Measurements from ENCODE around the gene ATP2B2.
A peak's percentile ranks its signal among the peaks of the same experiment; 100 is the strongest.

ATP2B2 gene

DNA sequence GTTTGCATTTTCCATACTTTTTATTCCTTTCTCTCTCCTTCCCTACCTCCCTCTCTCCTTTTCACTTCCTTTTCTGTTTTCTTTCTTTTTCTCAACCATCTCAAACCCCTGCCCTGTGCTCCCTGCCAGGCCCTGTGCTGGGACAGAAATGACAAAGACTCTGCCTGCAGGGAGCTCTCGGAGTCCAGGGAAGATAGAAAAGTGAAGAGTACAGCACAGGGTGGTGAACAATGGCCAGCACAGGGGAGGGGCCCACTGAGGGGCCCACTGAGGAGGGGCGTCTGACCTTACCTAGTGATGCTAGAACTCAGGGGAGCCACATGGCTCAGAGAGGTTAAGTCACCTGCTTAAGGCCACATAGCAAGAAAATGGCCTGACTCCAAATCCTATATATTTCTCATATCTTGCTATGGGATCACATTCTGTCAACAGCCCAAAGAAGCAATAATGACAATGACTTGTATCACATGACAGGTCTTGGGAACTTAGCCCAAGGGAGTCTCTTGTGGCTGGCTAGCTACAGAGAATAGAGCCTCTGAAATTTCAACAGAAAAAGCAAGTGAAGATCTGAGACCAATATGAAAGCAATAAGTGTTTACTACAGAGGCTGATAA lies 44.3 kb upstream of the ATP2B2 start:
- Histone ChIP-seq H3K36me3 (ENCODE audit: control insufficient read depth in 2 of 2, insufficient read depth in 1 of 2, low read length in 2 of 2) (no peaks in the 10 kb centered on the region), H3K4me1 (ENCODE audit: control insufficient read depth, insufficient read depth, low read length) (no peaks in the 10 kb centered on the region; the same call in 1 of the 2 replicates), H3K4me3 (ENCODE audit: low read depth, low read length) (no peak overlapping the region), H3K9me3 (ENCODE audit: control insufficient read depth, insufficient read depth, low read depth, low read length) (no peaks in the 10 kb centered on the region), H3K27ac (ENCODE audit: extremely low read depth, low read depth, low read length) (no peak overlapping the region)
- TF ChIP-seq ZNF768 (tag by site-specific recombination; IDR thresholded peaks at IDR 0.05) (0 out of 2 replicates have a peak, but pooled peaks have one; percentile 7), ZNF624 (tag by site-specific recombination; IDR thresholded peaks at IDR 0.05) (no peak), PRDM1 (tag by site-specific recombination; IDR thresholded peaks at IDR 0.05) (0 out of 2 replicates have a peak, but pooled peaks have one; percentile 18)
- TF ChIP-seq, protein P1, sequence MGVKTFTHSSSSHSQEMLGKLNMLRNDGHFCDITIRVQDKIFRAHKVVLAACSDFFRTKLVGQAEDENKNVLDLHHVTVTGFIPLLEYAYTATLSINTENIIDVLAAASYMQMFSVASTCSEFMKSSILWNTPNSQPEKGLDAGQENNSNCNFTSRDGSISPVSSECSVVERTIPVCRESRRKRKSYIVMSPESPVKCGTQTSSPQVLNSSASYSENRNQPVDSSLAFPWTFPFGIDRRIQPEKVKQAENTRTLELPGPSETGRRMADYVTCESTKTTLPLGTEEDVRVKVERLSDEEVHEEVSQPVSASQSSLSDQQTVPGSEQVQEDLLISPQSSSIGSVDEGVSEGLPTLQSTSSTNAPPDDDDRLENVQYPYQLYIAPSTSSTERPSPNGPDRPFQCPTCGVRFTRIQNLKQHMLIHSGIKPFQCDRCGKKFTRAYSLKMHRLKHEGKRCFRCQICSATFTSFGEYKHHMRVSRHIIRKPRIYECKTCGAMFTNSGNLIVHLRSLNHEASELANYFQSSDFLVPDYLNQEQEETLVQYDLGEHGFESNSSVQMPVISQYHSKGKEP (tag by site-specific recombination; IDR thresholded peaks at IDR 0.05): no peak
- ChIA-PET POLR2A (no interaction called here), CTCF (interaction anchor here (0.6 kb wide), 1 partner anchor 157 kb away, joined by 3 read pairs; no protein-coding TSS in a partner anchor)

DNA sequence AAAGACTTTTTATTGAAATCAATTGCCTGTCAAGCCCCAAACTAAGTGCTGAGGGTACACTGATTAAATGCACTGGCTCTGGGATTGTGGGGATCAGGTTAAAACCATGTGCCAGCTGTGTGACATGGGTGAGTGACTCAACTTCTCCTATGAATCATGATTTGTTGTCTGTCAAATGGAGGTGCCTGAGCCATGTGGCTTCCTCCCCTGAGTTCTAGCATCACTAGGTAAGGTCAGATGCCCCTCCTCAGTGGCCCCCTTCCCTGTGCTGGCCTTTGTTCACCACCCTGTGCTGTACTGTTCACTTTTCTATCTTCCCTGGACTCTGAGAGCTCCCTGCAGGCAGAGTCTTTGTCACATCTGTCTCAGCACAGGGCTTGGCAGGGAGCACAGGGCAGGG lies 43.6 kb upstream of the ATP2B2 start:
- ChIA-PET POLR2A (no interaction called here), CTCF (no interaction called here)
- Histone ChIP-seq H3K4me3 (ENCODE audit: low read depth, low read length) (no peak overlapping the region), H3K36me3 (ENCODE audit: control insufficient read depth in 2 of 2, insufficient read depth in 1 of 2, low read length in 2 of 2) (no peaks in the 10 kb centered on the region), H3K27ac (ENCODE audit: extremely low read depth, low read depth, low read length) (no peak overlapping the region), H3K9me3 (ENCODE audit: control insufficient read depth, insufficient read depth, low read depth, low read length) (no peaks in the 10 kb centered on the region), H3K4me1 (ENCODE audit: control insufficient read depth, insufficient read depth, low read length) (no peaks in the 10 kb centered on the region; the same call in 1 of the 2 replicates)
- TF ChIP-seq ZNF530 (tag by site-specific recombination; IDR thresholded peaks at IDR 0.05; ENCODE audit: low read depth) (no peak), ZNF670 (tag by site-specific recombination; IDR thresholded peaks at IDR 0.05; ENCODE audit: low read depth) (no peak), ZBTB21 (tag by site-specific recombination; IDR thresholded peaks at IDR 0.05) (no peak), KLF10 (tag by site-specific recombination; IDR thresholded peaks at IDR 0.05) (no peak), ZNF423 (tag by site-specific recombination; IDR thresholded peaks at IDR 0.05) (no peak)
- TF ChIP-seq, protein P2, sequence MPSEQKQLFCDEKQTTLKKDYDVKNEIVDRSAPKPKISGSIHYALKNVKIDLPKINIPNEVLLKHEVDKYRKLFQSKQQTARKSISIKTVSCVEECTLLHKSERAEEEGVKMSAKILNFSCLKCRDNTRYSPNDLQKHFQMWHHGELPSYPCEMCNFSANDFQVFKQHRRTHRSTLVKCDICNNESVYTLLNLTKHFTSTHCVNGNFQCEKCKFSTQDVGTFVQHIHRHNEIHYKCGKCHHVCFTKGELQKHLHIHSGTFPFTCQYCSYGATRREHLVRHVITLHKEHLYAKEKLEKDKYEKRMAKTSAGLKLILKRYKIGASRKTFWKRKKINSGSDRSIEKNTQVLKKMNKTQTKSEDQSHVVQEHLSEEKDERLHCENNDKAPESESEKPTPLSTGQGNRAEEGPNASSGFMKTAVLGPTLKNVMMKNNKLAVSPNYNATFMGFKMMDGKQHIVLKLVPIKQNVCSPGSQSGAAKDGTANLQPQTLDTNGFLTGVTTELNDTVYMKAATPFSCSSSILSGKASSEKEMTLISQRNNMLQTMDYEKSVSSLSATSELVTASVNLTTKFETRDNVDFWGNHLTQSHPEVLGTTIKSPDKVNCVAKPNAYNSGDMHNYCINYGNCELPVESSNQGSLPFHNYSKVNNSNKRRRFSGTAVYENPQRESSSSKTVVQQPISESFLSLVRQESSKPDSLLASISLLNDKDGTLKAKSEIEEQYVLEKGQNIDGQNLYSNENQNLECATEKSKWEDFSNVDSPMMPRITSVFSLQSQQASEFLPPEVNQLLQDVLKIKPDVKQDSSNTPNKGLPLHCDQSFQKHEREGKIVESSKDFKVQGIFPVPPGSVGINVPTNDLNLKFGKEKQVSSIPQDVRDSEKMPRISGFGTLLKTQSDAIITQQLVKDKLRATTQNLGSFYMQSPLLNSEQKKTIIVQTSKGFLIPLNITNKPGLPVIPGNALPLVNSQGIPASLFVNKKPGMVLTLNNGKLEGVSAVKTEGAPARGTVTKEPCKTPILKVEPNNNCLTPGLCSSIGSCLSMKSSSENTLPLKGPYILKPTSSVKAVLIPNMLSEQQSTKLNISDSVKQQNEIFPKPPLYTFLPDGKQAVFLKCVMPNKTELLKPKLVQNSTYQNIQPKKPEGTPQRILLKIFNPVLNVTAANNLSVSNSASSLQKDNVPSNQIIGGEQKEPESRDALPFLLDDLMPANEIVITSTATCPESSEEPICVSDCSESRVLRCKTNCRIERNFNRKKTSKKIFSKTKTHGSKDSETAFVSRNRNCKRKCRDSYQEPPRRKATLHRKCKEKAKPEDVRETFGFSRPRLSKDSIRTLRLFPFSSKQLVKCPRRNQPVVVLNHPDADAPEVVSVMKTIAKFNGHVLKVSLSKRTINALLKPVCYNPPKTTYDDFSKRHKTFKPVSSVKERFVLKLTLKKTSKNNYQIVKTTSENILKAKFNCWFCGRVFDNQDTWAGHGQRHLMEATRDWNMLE (tag by site-specific recombination; conservative IDR thresholded peaks at IDR 0.05; ENCODE audit: low read depth): no peak
- TF ChIP-seq, protein P3, sequence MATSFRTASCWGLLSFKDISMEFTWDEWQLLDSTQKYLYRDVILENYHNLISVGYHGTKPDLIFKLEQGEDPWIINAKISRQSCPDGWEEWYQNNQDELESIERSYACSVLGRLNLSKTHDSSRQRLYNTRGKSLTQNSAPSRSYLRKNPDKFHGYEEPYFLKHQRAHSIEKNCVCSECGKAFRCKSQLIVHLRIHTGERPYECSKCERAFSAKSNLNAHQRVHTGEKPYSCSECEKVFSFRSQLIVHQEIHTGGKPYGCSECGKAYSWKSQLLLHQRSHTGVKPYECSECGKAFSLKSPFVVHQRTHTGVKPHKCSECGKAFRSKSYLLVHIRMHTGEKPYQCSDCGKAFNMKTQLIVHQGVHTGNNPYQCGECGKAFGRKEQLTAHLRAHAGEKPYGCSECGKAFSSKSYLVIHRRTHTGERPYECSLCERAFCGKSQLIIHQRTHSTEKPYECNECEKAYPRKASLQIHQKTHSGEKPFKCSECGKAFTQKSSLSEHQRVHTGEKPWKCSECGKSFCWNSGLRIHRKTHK (tag by site-specific recombination; IDR thresholded peaks at IDR 0.05): no peak
